SH-SY5Y (cell line): ENCODE data around the gene LRP4.

Experiments
- GATA2 ChIP-seq: IDR thresholded peaks from 2 replicates; pipeline ENCODE4 v1.6.1; 2011; ENCODE audit warnings: mild to moderate bottlenecking, low read depth, low read length
- GATA3 ChIP-seq: IDR thresholded peaks from 2 replicates; pipeline ENCODE4 v1.6.1; 2011; ENCODE audit warnings: low read depth, mild to moderate bottlenecking, low read length, moderate library complexity

DNA sequence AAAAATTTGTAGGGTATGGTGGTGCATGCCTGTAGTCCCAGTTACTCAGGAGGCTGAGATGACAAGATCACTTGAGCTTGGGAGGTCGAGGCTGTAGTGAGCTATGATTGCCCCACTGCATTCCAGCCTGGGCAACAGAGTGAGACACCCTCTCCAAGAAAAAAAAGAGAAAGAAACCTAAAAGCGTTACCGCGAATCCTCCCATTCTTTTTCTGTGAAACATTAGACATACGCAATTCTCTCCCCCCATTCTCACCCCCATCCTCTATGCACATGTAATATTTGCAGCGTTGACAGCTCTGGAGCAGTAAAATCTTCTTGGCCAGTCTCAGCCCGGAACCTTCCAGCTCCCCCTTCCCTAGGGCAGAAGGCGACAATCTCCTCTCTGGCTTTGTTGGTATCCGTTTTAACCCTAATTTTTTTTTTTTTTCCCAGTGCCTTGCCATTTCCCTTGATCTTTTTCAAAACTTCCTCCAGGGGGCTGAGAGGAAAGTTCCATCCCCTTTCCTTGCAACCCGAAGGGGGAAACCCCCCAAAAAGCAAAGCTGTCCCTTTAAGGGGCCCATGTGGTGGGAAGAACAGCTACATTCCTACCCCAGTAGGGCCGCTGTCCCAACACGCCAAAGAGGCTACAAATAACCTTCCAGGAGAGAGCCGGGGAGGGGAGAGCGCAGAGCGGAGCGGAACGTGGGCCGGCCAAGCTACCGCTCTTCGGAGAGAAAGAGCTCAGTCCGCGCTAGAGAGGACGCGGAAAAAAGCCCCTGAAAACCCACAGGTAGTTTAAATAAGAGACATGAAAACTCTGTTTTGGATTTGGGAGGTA is 1.9 kb downstream of the LRP4 start:
- no peak for TF ChIP-seq GATA3
- TF ChIP-seq GATA2 = no peak
